Endodermal cell (in vitro differentiated cells): Measurements from ENCODE around the gene HRH2. TPM values are rescaled to one million over a fixed set of nuclear protein-coding genes. Genes with fewer than 3 reads are reported as not detected.

Source experiments
- DNase-seq: peaks from one replicate; pipeline ENCODE4 v3.0.0-alpha.2; 2017
- H3K27ac ChIP-seq: 2 replicates; pipeline ENCODE4 v1.5.1; 2013; ENCODE audit warnings: mild to moderate bottlenecking, low read depth, low read length, moderate library complexity
- H3K27me3 ChIP-seq: 2 replicates; pipeline ENCODE4 v1.6.1; 2013; ENCODE audit warnings: mild to moderate bottlenecking, low read length, moderate library complexity; ENCODE audit not compliant: insufficient read depth, control insufficient read depth, poor library complexity, severe bottlenecking
- H3K36me3 ChIP-seq: 2 replicates; pipeline ENCODE4 v1.7.0; 2013; ENCODE audit warnings: mild to moderate bottlenecking, low read length, moderate library complexity; ENCODE audit not compliant: control insufficient read depth, insufficient read depth
- H3K4me1 ChIP-seq: one replicate; pipeline ENCODE4 v1.7.0; 2013; ENCODE audit warnings: low read length; ENCODE audit not compliant: control insufficient read depth, insufficient read depth
- H3K4me3 ChIP-seq: 2 replicates; pipeline ENCODE4 v1.5.1; 2013; ENCODE audit warnings: mild to moderate bottlenecking, low read length, moderate library complexity
- H3K9ac ChIP-seq: 2 replicates; pipeline ENCODE4 v1.6.1; 2013; ENCODE audit warnings: mild to moderate bottlenecking, low read length, moderate library complexity; ENCODE audit not compliant: poor library complexity, severe bottlenecking; ENCODE audit errors: extremely low read depth
- H3K9me3 ChIP-seq: 2 replicates; pipeline ENCODE4 v1.6.1; 2013; ENCODE audit warnings: mild to moderate bottlenecking, low read length, moderate library complexity; ENCODE audit not compliant: control insufficient read depth
- H3K27ac Mint-ChIP-seq: 2 replicates; pipeline ENCODE4 v1.8.0; 2020; ENCODE audit warnings: mixed read lengths
- H3K27me3 Mint-ChIP-seq: 2 replicates; pipeline ENCODE4 v1.8.0; 2021; ENCODE audit warnings: mild to moderate bottlenecking, mixed read lengths; ENCODE audit not compliant: insufficient read depth
- H3K36me3 Mint-ChIP-seq: 2 replicates; pipeline ENCODE4 v1.8.0; 2020; ENCODE audit warnings: low read depth, mixed read lengths
- H3K4me1 Mint-ChIP-seq: 2 replicates; pipeline ENCODE4 v1.8.0; 2020; ENCODE audit warnings: mixed read lengths
- H3K4me3 Mint-ChIP-seq: 2 replicates; pipeline ENCODE4 v1.8.0; 2020; ENCODE audit warnings: mild to moderate bottlenecking, moderate library complexity, mixed read lengths
- H3K9me3 Mint-ChIP-seq: 2 replicates; pipeline ENCODE4 v1.8.0; 2020; ENCODE audit warnings: mild to moderate bottlenecking, mixed read lengths
- CTCF ChIP-seq: fragments of 200-600 bp; sonication (generic); conservative IDR thresholded peaks from 2 replicates; pipeline ENCODE4 v1.5.0; 2021; ENCODE audit warnings: antibody characterized with exemption, mild to moderate bottlenecking
- WGBS, 2 experiments: methylation state at CpG; one replicate each; pipeline versions ENCODE4 v1.1.5 to v1.1.7; 2013; ENCODE audit warnings: missing lambda C conversion rate in 2 of 2, mixed read lengths in 1 of 2; ENCODE audit not compliant: insufficient coverage in 1 of 2, insufficient read length in 1 of 2; 5-methylcytosine and 5-hydroxymethylcytosine counted together
- total RNA-seq, 2 donors: library from RNA; stranded (reverse); fragmentation: NEBNext Ultra II Directional in 1 of 2; extraction: Animal tissue kit (Norgen Biotek cat#: 25700) in 1 of 2; gene quantifications; 2 replicates in 1 of 2; 3 replicates in 1 of 2; pipeline ENCODE4 v1.2.1, GENCODE V29; 2021

The HRH2 gene
- total RNA-seq, 2 donors from 2014 or later = 2.1 to 3.3 TPM

GRCh38 chr5:175698401-175699115 is 40.7 kb downstream of the HRH2 start:
- peaks cover 4% of the 10 kb centered on the region for H3K27me3 Mint-ChIP-seq
- H3K27ac Mint-ChIP-seq = no peak overlapping the region

GRCh38 chr5:175700991-175701390 is 43.1 kb downstream of the HRH2 start:
- WGBS, 2 experiments = 89 to 95% methylated on average over 4 to 5 of the region's 5 CpGs
- no peaks in the 10 kb centered on the region for H3K36me3 ChIP-seq
- Mint-ChIP-seq H3K36me3 (peaks cover 4% of the 10 kb centered on the region), H3K4me1 (peaks cover 21% of the 10 kb centered on the region), H3K9me3 (peaks cover 19% of the 10 kb centered on the region), H3K4me3 (no peak overlapping the region), H3K27ac (no peak overlapping the region), H3K27me3 (peaks cover 4% of the 10 kb centered on the region)
- H3K27ac ChIP-seq = no peak overlapping the region
- H3K9me3 ChIP-seq = no peaks in the 10 kb centered on the region
- H3K9ac ChIP-seq = no peak overlapping the region
- no peak for DNase-seq
- no peak overlapping the region for H3K4me3 ChIP-seq
- H3K4me1 ChIP-seq = no peaks in the 10 kb centered on the region
- no peaks in the 10 kb centered on the region for H3K27me3 ChIP-seq
- peak; percentile 59 for TF ChIP-seq CTCF

More at GRCh38 chr5:175698401-175699115, 40.7 kb downstream of the HRH2 start:
- Mint-ChIP-seq H3K4me3 (no peak overlapping the region), H3K4me1 (peaks cover 21% of the 10 kb centered on the region), H3K36me3 (peaks cover 2% of the 10 kb centered on the region), H3K9me3 (peaks cover 9% of the 10 kb centered on the region)
- H3K27ac ChIP-seq = no peak overlapping the region
- H3K9me3 ChIP-seq = no peaks in the 10 kb centered on the region
- no peak overlapping the region for H3K4me3 ChIP-seq
- 83 to 84% methylated on average over 18 of the region's 18 CpGs for WGBS, 2 experiments
- DNase-seq = no peak
- H3K4me1 ChIP-seq = no peaks in the 10 kb centered on the region
- no peaks in the 10 kb centered on the region for H3K27me3 ChIP-seq
- TF ChIP-seq CTCF = no peak
- H3K9ac ChIP-seq = no peak overlapping the region
- no peaks in the 10 kb centered on the region for H3K36me3 ChIP-seq

- Mint-ChIP-seq H3K27me3 (peaks cover 4% of the 10 kb centered on the region), H3K36me3 (peaks cover 4% of the 10 kb centered on the region), H3K4me3 (no peak overlapping the region), H3K27ac (no peak overlapping the region), H3K9me3 (peaks cover 19% of the 10 kb centered on the region), H3K4me1 (peaks cover 17% of the 10 kb centered on the region)
- H3K4me3 ChIP-seq = no peak overlapping the region
- 90 to 91% methylated on average over 12 of the region's 12 CpGs for WGBS, 2 experiments
- H3K9ac ChIP-seq = no peak overlapping the region
- H3K36me3 ChIP-seq = no peaks in the 10 kb centered on the region
- H3K9me3 ChIP-seq = no peaks in the 10 kb centered on the region
- no peak for TF ChIP-seq CTCF
- H3K27me3 ChIP-seq = no peaks in the 10 kb centered on the region
- H3K27ac ChIP-seq = no peak overlapping the region
- no peaks in the 10 kb centered on the region for H3K4me1 ChIP-seq
- DNase-seq = no peak
These were observed 43.9 kb downstream of the HRH2 start for GRCh38 chr5:175701797-175702196.
